IPS DF 6.9 (cell line): ENCODE results near the gene SHROOM2.

Experiments
- DNase-seq: peaks from one replicate; pipeline ENCODE4 v3.0.0-alpha.2; 2013; ENCODE audit warnings: low read depth, low spot score
- H3K27ac ChIP-seq: one replicate; pipeline ENCODE4 v1.5.1; 2013; ENCODE audit warnings: low read length, control low read depth
- H3K27me3 ChIP-seq: 2 replicates; pipeline ENCODE4 v1.6.1; 2013; ENCODE audit warnings: mild to moderate bottlenecking, low read length; ENCODE audit not compliant: control insufficient read depth, insufficient read depth
- H3K36me3 ChIP-seq: 2 replicates; pipeline ENCODE4 v1.6.1; 2013; ENCODE audit warnings: low read length; ENCODE audit not compliant: control insufficient read depth, insufficient read depth
- H3K4me1 ChIP-seq: 2 replicates; pipeline ENCODE4 v1.6.1; 2013; ENCODE audit warnings: low read length; ENCODE audit not compliant: control insufficient read depth, insufficient read depth
- H3K4me3 ChIP-seq: 2 replicates; pipeline ENCODE4 v1.5.1; 2013; ENCODE audit warnings: mild to moderate bottlenecking, low read length
- H3K9me3 ChIP-seq: 2 replicates; pipeline ENCODE4 v1.6.1; 2013; ENCODE audit warnings: low read length, inconsistent platforms; ENCODE audit not compliant: control insufficient read depth, insufficient read depth
- WGBS: extraction: QIAGEN DNeasy Blood & Tissue Kit; methylation state at CpG from one replicate; pipeline ENCODE4 v1.1.7; 2013; ENCODE audit warnings: mixed read lengths, missing lambda C conversion rate; ENCODE audit not compliant: insufficient read length, insufficient coverage; 5-methylcytosine and 5-hydroxymethylcytosine counted together

Gene SHROOM2

DNA sequence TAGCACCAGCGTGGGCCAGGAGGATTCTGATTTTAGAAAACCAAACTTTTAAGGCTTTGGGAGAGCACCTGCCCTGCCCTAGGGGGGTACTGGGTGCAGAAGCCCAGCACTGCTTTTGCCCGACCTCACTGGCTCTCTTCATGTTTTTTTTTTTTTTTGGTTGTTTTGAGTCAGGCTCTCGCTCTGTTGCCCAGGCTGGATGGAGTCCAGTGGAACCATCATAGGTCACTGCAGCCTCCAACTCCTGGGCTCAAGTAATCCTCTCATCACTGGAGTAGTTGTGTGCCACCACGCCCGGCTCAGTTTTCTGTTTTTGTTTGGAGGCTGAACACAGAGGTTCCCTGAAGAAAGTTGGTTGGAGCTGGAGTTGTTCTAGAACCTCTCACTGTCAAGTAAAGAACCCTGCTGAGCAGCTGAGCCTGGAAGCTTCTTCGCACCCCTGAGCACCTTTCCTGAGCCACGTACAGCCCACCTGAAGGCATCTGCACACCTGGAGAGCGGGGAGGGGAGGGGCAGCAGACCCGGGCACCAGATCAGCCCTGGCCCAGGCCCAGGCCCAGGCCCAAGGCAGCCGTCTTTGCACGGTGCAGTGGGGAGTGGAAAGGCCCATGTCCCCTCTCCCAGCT lies 49.5 kb downstream of the SHROOM2 start:
- no peak for DNase-seq
- Histone ChIP-seq H3K4me1 (0 out of 2 replicates have a peak, but pooled peaks cover 4% of the 10 kb centered on the region), H3K4me3 (no peak overlapping the region), H3K36me3 (no peaks in the 10 kb centered on the region), H3K9me3 (no peaks in the 10 kb centered on the region), H3K27ac (no peak overlapping the region), H3K27me3 (no peaks in the 10 kb centered on the region)
- WGBS: no CpG with 5 or more reads among the region's 11 CpGs

DNA sequence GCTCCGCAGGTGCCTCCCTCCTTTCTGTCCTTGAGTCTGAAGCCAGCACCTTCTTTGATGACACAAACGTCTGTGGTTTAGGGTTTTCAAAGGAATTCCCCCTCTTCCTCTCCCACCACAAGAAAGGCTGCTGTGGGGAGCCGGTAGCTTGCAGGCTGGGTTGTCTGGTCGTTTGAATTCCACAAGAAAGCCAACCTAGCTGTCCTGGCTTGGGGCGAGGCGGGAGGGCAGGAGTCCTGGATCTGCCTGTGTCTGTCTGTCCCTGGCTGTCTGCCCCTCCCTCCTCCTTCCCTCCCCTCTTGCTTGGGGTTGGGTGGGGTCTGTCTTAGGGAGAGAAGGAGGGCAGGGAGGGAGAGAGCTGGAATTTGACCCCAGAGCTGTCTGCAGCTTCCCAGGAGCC lies 56.3 kb downstream of the SHROOM2 start:
- Histone ChIP-seq H3K4me1 (0 out of 2 replicates have a peak, but pooled peaks cover 2% of the 10 kb centered on the region), H3K27ac (no peak overlapping the region), H3K36me3 (no peaks in the 10 kb centered on the region), H3K4me3 (no peak overlapping the region), H3K9me3 (no peaks in the 10 kb centered on the region), H3K27me3 (no peaks in the 10 kb centered on the region)
- DNase-seq: no peak
- WGBS: no CpG with 5 or more reads among the region's 6 CpGs

DNA sequence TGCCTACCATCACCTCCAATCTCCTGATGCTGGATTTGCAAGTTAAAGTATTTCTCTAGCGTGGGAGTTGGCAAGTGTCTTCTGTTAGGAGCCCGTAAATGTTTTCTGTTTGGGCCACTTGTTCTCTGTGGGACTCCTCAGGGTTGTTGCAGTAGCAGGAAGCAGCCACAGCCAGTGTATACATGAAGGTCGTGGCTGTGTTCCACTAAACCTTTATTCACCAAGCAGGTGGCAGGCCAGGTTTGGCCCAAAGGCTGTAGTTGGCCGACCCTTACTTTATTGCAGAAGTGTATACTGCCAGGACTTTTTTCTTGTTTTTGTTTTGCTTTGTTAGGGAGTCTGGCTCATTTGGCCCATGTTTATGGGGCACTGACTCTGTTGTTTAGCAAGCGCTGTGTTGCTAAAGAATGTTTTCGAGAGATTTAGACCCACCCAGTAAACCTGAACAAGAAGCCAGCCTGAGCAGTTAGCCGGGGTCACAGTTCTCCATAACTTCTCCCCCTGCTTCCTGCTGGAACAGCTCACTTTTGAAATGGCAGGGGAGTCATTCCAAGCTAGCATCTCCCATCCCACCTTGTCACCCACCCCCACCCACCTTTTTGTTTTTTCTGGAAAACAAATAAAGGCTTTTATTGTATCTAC lies 58.8 kb downstream of the SHROOM2 start:
- Histone ChIP-seq H3K4me1 (0 out of 2 replicates have a peak, but pooled peaks cover 2% of the 10 kb centered on the region), H3K9me3 (no peaks in the 10 kb centered on the region), H3K36me3 (no peaks in the 10 kb centered on the region), H3K27me3 (no peaks in the 10 kb centered on the region), H3K4me3 (no peak overlapping the region), H3K27ac (no peak overlapping the region)
- DNase-seq: no peak
- WGBS: no CpG with 5 or more reads among the region's 7 CpGs

DNA sequence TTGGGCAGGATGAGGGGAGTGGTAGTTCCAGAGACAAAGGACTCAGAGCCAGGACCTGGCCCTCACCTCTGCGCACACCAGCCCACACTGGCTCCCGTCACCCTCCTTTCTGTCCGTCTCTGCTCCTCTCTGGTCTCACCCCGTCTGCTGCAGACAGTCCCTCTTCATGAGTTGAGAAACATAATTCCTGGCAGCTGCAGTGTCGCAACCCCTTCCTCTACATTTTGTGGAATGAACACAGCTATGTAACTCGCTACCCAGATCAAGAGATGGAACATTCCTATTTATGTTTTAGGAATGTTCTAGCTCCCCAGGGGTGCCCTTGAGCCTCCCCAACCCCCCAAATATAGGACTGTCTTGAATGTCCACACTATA lies 59.3 kb downstream of the SHROOM2 start:
- Histone ChIP-seq H3K36me3 (no peaks in the 10 kb centered on the region), H3K9me3 (no peaks in the 10 kb centered on the region), H3K4me1 (0 out of 2 replicates have a peak, but pooled peaks cover 2% of the 10 kb centered on the region), H3K27me3 (no peaks in the 10 kb centered on the region), H3K27ac (no peak overlapping the region), H3K4me3 (no peak overlapping the region)
- DNase-seq: no peak
- no CpG with 5 or more reads among the region's 6 CpGs for WGBS

DNA sequence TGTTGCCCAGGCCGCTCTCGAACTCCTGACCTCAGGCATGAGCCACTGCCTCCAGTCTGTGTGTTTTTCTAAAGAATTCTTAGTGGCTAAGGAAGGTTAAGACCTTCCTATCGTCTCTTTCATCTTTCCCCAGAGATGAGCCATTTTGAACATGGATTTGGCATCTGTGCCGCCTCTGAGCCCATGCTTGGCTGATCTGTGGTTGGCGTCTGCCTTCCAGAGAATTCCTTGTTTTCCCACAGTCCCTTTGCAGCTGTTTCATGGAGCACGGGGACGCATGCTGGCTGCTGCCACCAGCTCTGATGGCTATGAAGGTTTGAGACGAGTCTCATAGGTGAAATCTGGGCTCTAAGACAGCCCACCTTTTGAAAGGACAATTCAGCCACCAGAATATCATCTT lies 60.4 kb downstream of the SHROOM2 start:
- no peak for DNase-seq
- Histone ChIP-seq H3K4me1 (0 out of 2 replicates have a peak, but pooled peaks cover 2% of the 10 kb centered on the region), H3K36me3 (no peaks in the 10 kb centered on the region), H3K4me3 (no peak overlapping the region), H3K9me3 (no peaks in the 10 kb centered on the region), H3K27ac (no peak overlapping the region), H3K27me3 (no peaks in the 10 kb centered on the region)
- WGBS: no CpG with 5 or more reads among the region's 8 CpGs

DNA sequence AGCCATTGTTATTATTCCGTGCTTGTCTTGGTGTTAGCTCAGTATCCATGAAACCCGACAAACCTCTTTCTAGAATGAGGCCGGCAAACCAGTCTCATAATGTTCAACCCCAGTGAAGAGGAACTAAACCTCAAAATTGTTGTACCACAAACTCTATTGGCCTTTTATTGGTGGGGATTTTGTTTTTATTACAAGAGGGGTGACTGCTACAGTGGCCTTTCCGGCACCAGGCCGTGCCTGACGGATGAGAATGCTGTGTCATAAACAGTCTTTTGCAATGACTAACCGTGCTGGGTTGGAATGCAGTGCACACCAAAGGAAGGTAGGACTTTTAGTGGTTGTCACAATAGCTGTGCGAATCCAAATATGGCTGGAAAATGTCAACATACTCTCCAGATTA lies 60.8 kb downstream of the SHROOM2 start:
- Histone ChIP-seq H3K9me3 (no peaks in the 10 kb centered on the region), H3K27ac (no peak overlapping the region), H3K27me3 (no peaks in the 10 kb centered on the region), H3K4me3 (no peak overlapping the region), H3K4me1 (0 out of 2 replicates have a peak, but pooled peaks cover 2% of the 10 kb centered on the region), H3K36me3 (no peaks in the 10 kb centered on the region)
- WGBS: no CpG with 5 or more reads among the region's 8 CpGs
- no peak for DNase-seq

DNA sequence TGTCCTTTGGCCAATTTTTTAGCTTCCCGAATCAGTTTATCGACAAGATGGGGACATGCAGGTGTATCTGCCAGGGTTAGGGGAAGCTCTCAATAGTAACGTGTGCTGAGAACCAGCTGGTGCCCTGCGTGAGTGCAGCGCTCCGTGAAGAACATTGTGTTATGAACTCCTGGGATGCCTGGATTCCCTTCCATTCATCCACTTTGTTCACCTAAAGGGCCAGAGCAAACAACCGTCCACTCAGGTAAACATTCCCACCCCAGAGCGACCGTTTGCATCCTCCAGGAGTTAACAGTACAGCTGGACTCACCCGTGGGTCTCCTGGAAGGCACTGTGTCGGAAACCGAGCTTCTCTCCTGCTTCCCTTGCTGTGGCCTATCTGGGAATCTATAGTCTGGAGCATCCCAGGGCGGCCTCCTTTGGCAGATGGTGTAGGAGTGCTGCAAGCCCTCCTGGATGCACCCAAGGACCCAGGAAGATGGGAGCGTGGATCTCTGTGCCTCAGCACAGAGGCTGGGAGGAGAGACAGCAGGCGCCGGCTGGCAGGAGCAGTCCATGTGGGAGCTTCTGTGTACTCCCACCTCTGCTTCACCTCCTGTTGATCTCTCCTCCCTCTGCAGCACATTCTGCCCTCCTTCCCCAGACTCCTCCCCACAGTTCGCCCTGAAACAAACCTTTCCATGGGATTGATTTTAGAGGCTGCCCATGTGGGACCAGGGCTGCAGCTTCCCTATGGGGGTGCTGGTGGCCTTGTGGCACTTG lies 62.7 kb downstream of the SHROOM2 start:
- no peaks in the 10 kb centered on the region for H3K9me3 ChIP-seq
- DNase-seq: no peak
- no CpG with 5 or more reads among the region's 17 CpGs for WGBS
- H3K4me1 ChIP-seq: no peaks in the 10 kb centered on the region
- no peak overlapping the region for H3K27ac ChIP-seq
- no peaks in the 10 kb centered on the region for H3K36me3 ChIP-seq
- H3K27me3 ChIP-seq: no peaks in the 10 kb centered on the region
- no peak overlapping the region for H3K4me3 ChIP-seq

DNA sequence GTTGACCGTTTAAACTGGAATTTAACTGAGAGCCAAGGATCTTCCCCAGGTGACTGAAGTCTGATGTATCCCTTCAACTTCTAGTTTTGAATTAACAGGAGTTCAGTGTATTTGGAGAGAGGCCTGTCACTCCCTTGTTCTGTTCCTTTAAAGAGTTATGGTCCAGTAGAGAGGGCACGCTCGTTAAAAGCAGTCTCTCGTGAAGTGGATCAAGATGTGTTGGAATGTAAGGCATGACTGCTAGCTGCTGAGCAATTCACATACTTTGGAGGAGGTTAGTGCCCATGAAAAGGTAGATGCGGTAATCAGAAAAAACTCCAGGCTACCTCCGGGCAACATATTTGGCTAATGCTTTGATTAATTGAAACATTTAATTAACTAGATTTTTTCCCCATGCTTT lies 65.7 kb downstream of the SHROOM2 start:
- H3K27me3 ChIP-seq: no peaks in the 10 kb centered on the region
- H3K27ac ChIP-seq: no peak overlapping the region
- WGBS: no CpG with 5 or more reads among the region's 6 CpGs
- no peaks in the 10 kb centered on the region for H3K4me1 ChIP-seq
- H3K36me3 ChIP-seq: no peaks in the 10 kb centered on the region
- no peak for DNase-seq
- H3K9me3 ChIP-seq: no peaks in the 10 kb centered on the region
- no peak overlapping the region for H3K4me3 ChIP-seq

DNA sequence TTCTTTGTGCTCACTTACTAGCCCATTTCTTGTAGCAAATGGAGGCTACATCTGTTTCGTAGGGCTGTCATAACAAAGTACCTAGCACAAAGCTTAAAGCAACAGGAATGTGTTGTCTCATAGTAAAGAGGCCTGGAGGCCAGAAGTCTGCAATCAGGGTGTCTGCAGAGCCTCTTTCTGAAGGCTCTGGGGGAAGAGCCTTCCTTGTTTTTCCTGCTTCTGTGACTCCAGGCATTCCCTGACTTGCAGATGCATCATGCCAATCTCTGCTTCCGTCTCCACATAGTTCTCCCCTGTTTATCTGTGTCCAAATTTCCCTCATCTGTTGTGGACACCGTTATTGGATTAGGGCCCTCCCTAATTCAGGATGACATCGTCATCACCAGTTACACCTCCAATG lies 67.1 kb downstream of the SHROOM2 start:
- Histone ChIP-seq H3K4me1 (no peaks in the 10 kb centered on the region), H3K27me3 (no peaks in the 10 kb centered on the region), H3K4me3 (no peak overlapping the region), H3K9me3 (no peaks in the 10 kb centered on the region), H3K27ac (no peak overlapping the region), H3K36me3 (no peaks in the 10 kb centered on the region)
- WGBS: no CpG with 5 or more reads among the region's 4 CpGs
- DNase-seq: no peak

DNA sequence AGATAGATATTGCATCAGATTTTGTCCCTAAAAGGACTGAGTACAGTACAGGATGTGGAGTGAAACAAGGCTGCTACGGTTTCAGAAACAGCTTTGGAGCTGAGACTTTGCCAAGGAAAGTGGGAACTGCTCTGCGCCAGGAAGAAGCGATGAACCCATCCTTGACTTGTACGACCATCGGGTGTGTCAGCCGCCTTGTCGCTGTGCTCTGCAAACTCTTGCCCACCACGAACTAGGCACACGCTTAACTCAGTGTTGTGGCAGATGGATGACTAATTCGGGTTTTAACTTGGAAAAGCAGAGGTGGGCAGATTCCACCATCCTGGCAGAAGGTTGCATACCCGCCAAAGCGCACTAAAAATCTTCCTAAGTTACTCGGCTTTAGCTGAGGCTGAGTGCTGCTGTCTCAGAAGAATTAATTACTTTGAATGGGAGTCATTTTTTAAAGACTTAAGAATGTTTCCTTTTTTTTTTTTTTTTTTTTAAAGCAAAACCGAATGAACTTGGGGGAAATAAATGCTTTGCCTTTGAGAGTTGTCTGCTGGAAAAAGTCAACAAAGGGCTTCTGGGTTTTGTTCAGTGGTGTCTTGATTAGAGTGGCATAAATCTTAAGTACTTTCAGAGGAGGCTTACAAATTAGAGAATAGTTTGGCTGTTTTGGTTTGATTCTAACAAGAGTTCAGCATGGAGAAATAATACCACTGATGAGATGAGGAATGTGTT lies 69.5 kb downstream of the SHROOM2 start:
- no peak overlapping the region for H3K4me3 ChIP-seq
- no CpG with 5 or more reads among the region's 14 CpGs for WGBS
- H3K27ac ChIP-seq: no peak overlapping the region
- no peaks in the 10 kb centered on the region for H3K36me3 ChIP-seq
- no peaks in the 10 kb centered on the region for H3K9me3 ChIP-seq
- DNase-seq: no peak
- 0 out of 2 replicates have a peak, but pooled peaks cover 3% of the 10 kb centered on the region for H3K4me1 ChIP-seq
- no peaks in the 10 kb centered on the region for H3K27me3 ChIP-seq
